Measurements from ENCODE around the gene FHIT.
"Not testable (repeated sequence)": the region's sequence is repeated elsewhere in the genome, so short reads cannot be mapped to it uniquely, and the experiment has no call there.

The FHIT gene

GRCh38 chr3:61061092-61061723 is 190.0 kb downstream of the FHIT start:
- H3K36me3 ChIP-seq (ENCODE audit: control insufficient read depth, insufficient read depth, low read length) = no peaks in the 10 kb centered on the region
- no peaks in the 10 kb centered on the region for H3K9me3 ChIP-seq (ENCODE audit: control insufficient read depth, insufficient read depth, low read depth, low read length)
- H3K4me1 ChIP-seq (ENCODE audit: control insufficient read depth, insufficient read depth, low read length) = no peaks in the 10 kb centered on the region
- H3K27me3 ChIP-seq (ENCODE audit: control insufficient read depth, insufficient read depth, low read length) = no peaks in the 10 kb centered on the region
- H3K9ac ChIP-seq (ENCODE audit: low read length) = no peak overlapping the region
- no peak overlapping the region for H3K4me3 ChIP-seq (ENCODE audit: low read depth, low read length)
- no peak overlapping the region for H3K27ac ChIP-seq (ENCODE audit: low read depth, low read length)

DNA sequence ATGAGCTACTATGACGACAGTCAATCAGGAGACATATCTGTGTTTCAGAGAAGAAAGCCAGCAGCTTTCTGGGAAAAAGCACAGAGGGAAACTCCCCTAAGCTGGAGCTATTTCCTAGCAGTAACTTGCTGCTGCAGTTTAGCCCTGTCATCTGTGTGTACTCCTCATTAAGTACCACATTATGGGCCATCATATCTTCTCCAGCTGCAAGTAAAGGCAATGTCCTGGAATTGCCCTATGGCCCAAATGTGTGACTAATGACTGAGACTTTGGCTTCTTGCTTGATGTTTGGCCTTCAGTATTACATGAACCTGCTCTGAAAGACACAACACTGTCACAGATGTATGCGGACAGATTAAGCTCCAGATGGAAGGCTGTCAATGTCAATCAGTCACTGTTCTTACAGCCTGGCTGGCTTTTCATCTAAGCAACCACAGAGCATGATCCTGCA is 190.8 kb downstream of the FHIT start:
- Histone ChIP-seq H3K9me3 (ENCODE audit: control insufficient read depth, insufficient read depth, low read depth, low read length) (no peaks in the 10 kb centered on the region), H3K4me1 (ENCODE audit: control insufficient read depth, insufficient read depth, low read length) (no peaks in the 10 kb centered on the region), H3K4me3 (ENCODE audit: low read depth, low read length) (no peak overlapping the region), H3K27ac (ENCODE audit: low read depth, low read length) (no peak overlapping the region), H3K36me3 (ENCODE audit: control insufficient read depth, insufficient read depth, low read length) (no peaks in the 10 kb centered on the region), H3K27me3 (ENCODE audit: control insufficient read depth, insufficient read depth, low read length) (no peaks in the 10 kb centered on the region), H3K9ac (ENCODE audit: low read length) (no peak overlapping the region)

DNA sequence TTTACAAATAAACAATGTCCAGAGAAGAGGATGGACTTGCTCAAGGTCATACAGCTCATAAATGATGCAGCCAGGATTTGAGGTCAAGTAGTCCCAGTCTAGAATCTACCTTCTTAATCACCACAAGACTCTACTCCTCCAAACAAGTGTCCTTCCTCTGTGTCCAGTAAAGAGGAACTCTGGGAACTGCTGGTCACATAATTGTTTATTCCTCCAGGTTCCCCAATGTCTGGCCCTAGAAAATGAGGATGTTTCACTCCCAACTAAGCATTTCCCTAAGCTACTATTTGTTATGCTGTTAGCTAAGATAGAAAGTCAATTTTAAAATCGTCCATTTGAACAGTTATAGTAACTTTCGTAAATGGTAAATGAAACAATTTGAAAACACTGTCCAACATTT is 192.4 kb downstream of the FHIT start:
- Histone ChIP-seq H3K27ac (ENCODE audit: low read depth, low read length) (no peak overlapping the region), H3K36me3 (ENCODE audit: control insufficient read depth, insufficient read depth, low read length) (no peaks in the 10 kb centered on the region), H3K4me1 (ENCODE audit: control insufficient read depth, insufficient read depth, low read length) (peaks cover 6% of the 10 kb centered on the region; the same call in 1 of the 2 replicates), H3K9me3 (ENCODE audit: control insufficient read depth, insufficient read depth, low read depth, low read length) (no peaks in the 10 kb centered on the region), H3K4me3 (ENCODE audit: low read depth, low read length) (no peak overlapping the region), H3K9ac (ENCODE audit: low read length) (no peak overlapping the region), H3K27me3 (ENCODE audit: control insufficient read depth, insufficient read depth, low read length) (no peaks in the 10 kb centered on the region)

DNA sequence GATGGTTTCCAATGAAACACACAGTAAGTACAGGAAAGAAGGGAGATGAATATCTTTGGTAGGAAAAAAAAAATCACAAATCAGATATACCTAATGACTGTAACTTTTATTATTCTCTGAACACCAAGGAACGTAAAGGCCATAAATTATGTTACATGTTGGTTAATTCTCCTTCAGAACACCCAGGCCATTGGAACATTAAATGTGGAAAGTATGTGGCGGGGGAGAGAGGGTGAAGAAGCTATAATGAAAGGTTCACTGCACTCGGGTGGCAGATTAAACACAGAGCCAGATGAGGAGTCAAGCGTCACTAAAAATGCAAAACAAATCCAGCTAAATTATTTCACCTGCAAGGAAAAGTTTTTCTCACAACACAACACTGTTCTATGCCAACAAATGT is 193.8 kb downstream of the FHIT start:
- Histone ChIP-seq H3K36me3 (ENCODE audit: control insufficient read depth, insufficient read depth, low read length) (no peaks in the 10 kb centered on the region), H3K4me1 (ENCODE audit: control insufficient read depth, insufficient read depth, low read length) (peaks cover 6% of the 10 kb centered on the region; the same call in 1 of the 2 replicates), H3K27me3 (ENCODE audit: control insufficient read depth, insufficient read depth, low read length) (no peaks in the 10 kb centered on the region), H3K9ac (ENCODE audit: low read length) (no peak overlapping the region), H3K27ac (ENCODE audit: low read depth, low read length) (no peak overlapping the region), H3K9me3 (ENCODE audit: control insufficient read depth, insufficient read depth, low read depth, low read length) (no peaks in the 10 kb centered on the region), H3K4me3 (ENCODE audit: low read depth, low read length) (no peak overlapping the region)

- Histone ChIP-seq H3K36me3 (ENCODE audit: control insufficient read depth, insufficient read depth, low read length) (no peaks in the 10 kb centered on the region), H3K27me3 (ENCODE audit: control insufficient read depth, insufficient read depth, low read length) (no peaks in the 10 kb centered on the region), H3K9me3 (ENCODE audit: control insufficient read depth, insufficient read depth, low read depth, low read length) (no peaks in the 10 kb centered on the region), H3K4me1 (ENCODE audit: control insufficient read depth, insufficient read depth, low read length) (peaks cover 6% of the 10 kb centered on the region; the same call in 1 of the 2 replicates), H3K4me3 (ENCODE audit: low read depth, low read length) (no peak overlapping the region), H3K9ac (ENCODE audit: low read length) (no peak overlapping the region), H3K27ac (ENCODE audit: low read depth, low read length) (no peak overlapping the region)
These were observed 195.8 kb downstream of the FHIT start for GRCh38 chr3:61055447-61055846.

DNA sequence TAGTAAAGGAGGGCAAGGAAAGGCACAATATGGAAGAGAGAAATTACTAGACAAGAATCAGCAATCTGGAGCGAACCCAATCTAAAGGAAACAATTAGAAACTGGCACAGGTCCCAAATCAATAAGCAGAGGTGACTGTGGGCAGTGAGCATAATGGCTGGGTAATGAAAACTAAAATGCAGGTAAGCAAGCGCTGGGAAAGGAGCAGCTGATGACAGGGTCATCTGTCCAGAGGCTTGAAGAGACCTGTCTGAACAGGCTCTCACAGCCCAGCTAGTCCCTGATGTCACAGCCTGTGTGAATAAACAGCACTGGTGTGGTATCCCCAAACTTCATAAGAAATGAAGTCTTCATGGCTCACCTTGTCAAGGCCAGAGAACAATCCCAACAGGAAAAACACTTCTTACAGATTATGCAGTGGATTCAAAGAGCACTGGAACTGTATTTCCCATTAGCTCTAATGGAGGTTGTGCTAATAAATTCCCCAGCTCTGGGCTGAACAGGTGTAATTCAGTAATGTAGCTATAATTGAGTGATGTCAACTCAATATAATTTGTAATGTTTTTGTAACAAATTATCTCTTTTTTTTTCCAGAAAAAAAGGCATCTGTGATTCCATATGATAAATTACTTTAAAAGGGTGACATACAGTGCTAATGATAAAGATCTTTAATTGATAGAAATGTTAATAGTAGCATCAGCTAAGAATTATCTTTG is 197.3 kb downstream of the FHIT start:
- no peaks in the 10 kb centered on the region for H3K9me3 ChIP-seq (ENCODE audit: control insufficient read depth, insufficient read depth, low read depth, low read length)
- peaks cover 6% of the 10 kb centered on the region; the same call in 1 of the 2 replicates for H3K4me1 ChIP-seq (ENCODE audit: control insufficient read depth, insufficient read depth, low read length)
- no peaks in the 10 kb centered on the region for H3K36me3 ChIP-seq (ENCODE audit: control insufficient read depth, insufficient read depth, low read length)
- H3K9ac ChIP-seq (ENCODE audit: low read length) = no peak overlapping the region
- H3K27me3 ChIP-seq (ENCODE audit: control insufficient read depth, insufficient read depth, low read length) = no peaks in the 10 kb centered on the region
- no peak overlapping the region for H3K27ac ChIP-seq (ENCODE audit: low read depth, low read length)
- no peak overlapping the region for H3K4me3 ChIP-seq (ENCODE audit: low read depth, low read length)

DNA sequence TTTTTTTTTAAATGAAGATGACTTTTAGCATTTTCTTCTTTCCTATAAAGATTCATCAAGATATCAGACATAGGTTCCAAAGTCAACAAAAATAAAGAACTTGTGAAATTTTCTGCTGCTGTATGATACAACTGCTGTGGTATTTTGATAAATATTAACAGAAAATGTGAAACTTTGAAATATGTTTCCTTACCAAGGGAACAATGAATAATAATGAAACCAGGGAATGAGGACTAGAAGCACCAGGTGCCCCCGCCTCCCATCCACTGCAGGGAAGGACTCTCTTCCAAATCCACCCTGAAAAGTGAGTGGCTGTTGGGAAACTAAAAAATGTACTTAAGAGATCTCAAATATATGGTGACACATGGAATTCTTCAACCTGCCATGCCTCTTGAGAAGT is 198.4 kb downstream of the FHIT start:
- Histone ChIP-seq H3K27ac (ENCODE audit: low read depth, low read length) (no peak overlapping the region), H3K4me1 (ENCODE audit: control insufficient read depth, insufficient read depth, low read length) (peaks cover 6% of the 10 kb centered on the region; the same call in 1 of the 2 replicates), H3K36me3 (ENCODE audit: control insufficient read depth, insufficient read depth, low read length) (no peaks in the 10 kb centered on the region), H3K9ac (ENCODE audit: low read length) (no peak overlapping the region), H3K4me3 (ENCODE audit: low read depth, low read length) (no peak overlapping the region), H3K9me3 (ENCODE audit: control insufficient read depth, insufficient read depth, low read depth, low read length) (no peaks in the 10 kb centered on the region), H3K27me3 (ENCODE audit: control insufficient read depth, insufficient read depth, low read length) (no peaks in the 10 kb centered on the region)

DNA sequence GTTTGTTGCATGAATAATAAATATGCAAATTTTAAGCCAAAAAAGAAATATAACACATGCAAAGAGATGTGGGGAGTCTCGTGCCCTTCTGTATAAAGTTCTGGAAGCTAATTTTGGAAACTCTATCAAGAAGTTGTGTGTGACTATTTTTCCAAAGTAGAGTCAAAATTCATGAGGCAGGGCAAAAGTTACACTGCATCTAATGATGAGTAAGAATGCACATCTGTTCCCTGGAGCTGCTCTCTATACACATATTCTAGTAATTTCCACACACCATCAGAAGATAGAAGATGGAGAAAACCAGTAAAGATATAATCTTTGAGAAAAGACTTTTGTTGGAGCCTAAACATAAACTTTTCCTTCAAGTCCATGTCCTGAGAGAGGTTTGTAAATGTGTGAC is 199.6 kb downstream of the FHIT start:
- peaks cover 6% of the 10 kb centered on the region; the same call in 1 of the 2 replicates for H3K4me1 ChIP-seq (ENCODE audit: control insufficient read depth, insufficient read depth, low read length)
- H3K27me3 ChIP-seq (ENCODE audit: control insufficient read depth, insufficient read depth, low read length) = no peaks in the 10 kb centered on the region
- no peaks in the 10 kb centered on the region for H3K9me3 ChIP-seq (ENCODE audit: control insufficient read depth, insufficient read depth, low read depth, low read length)
- H3K9ac ChIP-seq (ENCODE audit: low read length) = no peak overlapping the region
- no peak overlapping the region for H3K27ac ChIP-seq (ENCODE audit: low read depth, low read length)
- H3K4me3 ChIP-seq (ENCODE audit: low read depth, low read length) = no peak overlapping the region
- no peaks in the 10 kb centered on the region for H3K36me3 ChIP-seq (ENCODE audit: control insufficient read depth, insufficient read depth, low read length)

GRCh38 chr3:61045169-61045568 is 206.1 kb downstream of the FHIT start:
- H3K9me3 ChIP-seq (ENCODE audit: control insufficient read depth, insufficient read depth, low read depth, low read length) = peaks cover 38% of the 10 kb centered on the region
- not testable (repeated sequence) for H3K36me3 ChIP-seq (ENCODE audit: control insufficient read depth, insufficient read depth, low read length); H3K27me3 ChIP-seq (ENCODE audit: control insufficient read depth, insufficient read depth, low read length)

GRCh38 chr3:61043156-61043555 is 208.1 kb downstream of the FHIT start:
- H3K27ac ChIP-seq (ENCODE audit: low read depth, low read length) = no peak overlapping the region
- H3K4me3 ChIP-seq (ENCODE audit: low read depth, low read length) = no peak overlapping the region
- no peaks in the 10 kb centered on the region for H3K36me3 ChIP-seq (ENCODE audit: control insufficient read depth, insufficient read depth, low read length)
- H3K4me1 ChIP-seq (ENCODE audit: control insufficient read depth, insufficient read depth, low read length) = no peaks in the 10 kb centered on the region
- peaks cover 45% of the 10 kb centered on the region for H3K9me3 ChIP-seq (ENCODE audit: control insufficient read depth, insufficient read depth, low read depth, low read length)
- H3K27me3 ChIP-seq (ENCODE audit: control insufficient read depth, insufficient read depth, low read length) = no peaks in the 10 kb centered on the region
- H3K9ac ChIP-seq (ENCODE audit: low read length) = no peak overlapping the region

More at GRCh38 chr3:61045169-61045568, 206.1 kb downstream of the FHIT start:
- H3K4me1 ChIP-seq (ENCODE audit: control insufficient read depth, insufficient read depth, low read length); H3K27ac ChIP-seq (ENCODE audit: low read depth, low read length); H3K4me3 ChIP-seq (ENCODE audit: low read depth, low read length); H3K9ac ChIP-seq (ENCODE audit: low read length): not testable (repeated sequence)

- Histone ChIP-seq H3K9me3 (ENCODE audit: control insufficient read depth, insufficient read depth, low read depth, low read length) (peaks cover 45% of the 10 kb centered on the region), H3K4me3 (ENCODE audit: low read depth, low read length) (no peak overlapping the region), H3K27me3 (ENCODE audit: control insufficient read depth, insufficient read depth, low read length) (no peaks in the 10 kb centered on the region), H3K9ac (ENCODE audit: low read length) (no peak overlapping the region), H3K36me3 (ENCODE audit: control insufficient read depth, insufficient read depth, low read length) (no peaks in the 10 kb centered on the region), H3K27ac (ENCODE audit: low read depth, low read length) (no peak overlapping the region), H3K4me1 (ENCODE audit: control insufficient read depth, insufficient read depth, low read length) (no peaks in the 10 kb centered on the region)
These were observed 210.6 kb downstream of the FHIT start for GRCh38 chr3:61040618-61041017.
